ENCODE results near the gene SKI.

DNA sequence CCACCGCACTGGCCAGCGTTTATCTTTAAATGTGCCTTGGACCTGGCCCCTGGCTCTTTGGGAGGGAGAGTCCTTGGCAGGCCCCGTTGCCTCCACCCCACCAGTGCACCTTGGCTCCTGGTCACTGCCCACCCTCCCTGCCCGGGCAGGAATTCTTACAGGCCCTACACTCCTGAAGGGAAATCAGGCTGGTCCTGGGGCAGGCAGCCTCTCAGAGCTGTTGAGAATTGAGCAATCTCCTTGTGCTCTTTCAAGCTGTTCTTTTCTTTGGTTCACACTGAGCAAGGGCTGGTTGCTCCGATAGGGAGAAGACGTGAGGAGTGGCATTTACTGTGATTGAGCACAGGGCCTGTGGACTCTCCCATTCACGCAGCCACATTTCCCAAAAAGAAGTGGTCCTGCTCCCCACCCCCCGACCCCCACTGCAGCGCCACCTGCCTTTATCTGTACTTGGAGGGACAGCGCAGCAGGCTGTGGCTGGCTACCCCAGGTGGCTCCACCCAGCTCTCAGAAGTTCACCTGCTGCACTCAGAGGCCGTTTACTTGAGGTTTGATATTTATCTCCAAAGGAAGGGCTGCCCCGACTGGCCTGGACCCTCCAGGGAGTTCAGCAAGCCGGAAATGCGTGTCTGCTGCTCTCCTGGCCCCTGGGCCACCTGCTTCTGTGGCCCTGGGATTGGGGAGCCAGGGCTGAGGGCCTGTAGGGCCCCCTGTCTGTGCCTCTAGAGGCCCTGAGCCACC is 47.8 kb downstream of the SKI start:
- TF ChIP-seq, protein P1, sequence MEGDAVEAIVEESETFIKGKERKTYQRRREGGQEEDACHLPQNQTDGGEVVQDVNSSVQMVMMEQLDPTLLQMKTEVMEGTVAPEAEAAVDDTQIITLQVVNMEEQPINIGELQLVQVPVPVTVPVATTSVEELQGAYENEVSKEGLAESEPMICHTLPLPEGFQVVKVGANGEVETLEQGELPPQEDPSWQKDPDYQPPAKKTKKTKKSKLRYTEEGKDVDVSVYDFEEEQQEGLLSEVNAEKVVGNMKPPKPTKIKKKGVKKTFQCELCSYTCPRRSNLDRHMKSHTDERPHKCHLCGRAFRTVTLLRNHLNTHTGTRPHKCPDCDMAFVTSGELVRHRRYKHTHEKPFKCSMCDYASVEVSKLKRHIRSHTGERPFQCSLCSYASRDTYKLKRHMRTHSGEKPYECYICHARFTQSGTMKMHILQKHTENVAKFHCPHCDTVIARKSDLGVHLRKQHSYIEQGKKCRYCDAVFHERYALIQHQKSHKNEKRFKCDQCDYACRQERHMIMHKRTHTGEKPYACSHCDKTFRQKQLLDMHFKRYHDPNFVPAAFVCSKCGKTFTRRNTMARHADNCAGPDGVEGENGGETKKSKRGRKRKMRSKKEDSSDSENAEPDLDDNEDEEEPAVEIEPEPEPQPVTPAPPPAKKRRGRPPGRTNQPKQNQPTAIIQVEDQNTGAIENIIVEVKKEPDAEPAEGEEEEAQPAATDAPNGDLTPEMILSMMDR (conservative IDR thresholded peaks at IDR 0.05 in 1 of 2, IDR thresholded peaks at IDR 0.05 in 1 of 2; ENCODE audit: low read depth in 1 of 2, low read length in 2 of 2), result no peak
- TF ChIP-seq EZH2 (IDR thresholded peaks at IDR 0.05; ENCODE audit: low read length, missing control alignments), result no peak
